ENCODE measurements around the gene ANKRD6. TPM values are rescaled to one million over a fixed set of nuclear protein-coding genes. Genes with fewer than 3 reads are reported as not detected.

The ANKRD6 gene
- total RNA-seq, 3 donors from 2014 or later, result 2.3 to 2.7 (median 2.7) TPM

DNA sequence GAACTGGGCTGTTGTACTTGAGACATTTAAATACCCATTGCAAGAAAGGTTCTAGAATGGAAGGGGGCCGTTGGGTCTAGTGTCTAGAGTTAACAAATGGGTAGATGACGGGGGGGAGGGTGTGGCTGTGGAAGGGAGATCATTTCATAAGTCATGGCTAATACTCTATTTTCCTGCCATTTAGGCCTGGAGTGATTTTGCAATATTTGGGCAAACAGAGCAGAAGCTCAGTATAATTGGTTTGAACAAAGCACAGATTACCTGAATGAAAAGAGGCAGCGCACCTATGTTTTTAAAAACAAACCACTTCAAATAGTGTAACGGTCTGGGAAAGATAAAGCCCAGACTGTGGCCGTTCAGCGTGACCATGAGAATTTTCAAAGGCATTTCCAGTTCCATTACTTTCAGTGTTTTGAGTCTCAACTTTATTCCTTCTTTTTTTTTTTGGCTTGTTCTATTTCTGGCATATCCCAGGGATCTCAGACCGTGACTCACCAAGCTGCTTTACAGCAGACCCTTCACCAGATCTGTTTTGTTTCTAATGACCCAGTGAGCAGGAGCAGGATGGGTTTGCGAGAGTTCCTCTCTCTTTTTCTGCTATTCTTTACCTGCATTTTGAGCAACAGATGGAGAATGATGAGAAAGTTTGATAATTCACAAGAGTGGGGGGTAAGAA is 131.9 kb downstream of the ANKRD6 start:
- Mint-ChIP-seq H3K27me3 (ENCODE audit: low read depth) (no peaks in the 10 kb centered on the region), H3K9me3 (no peaks in the 10 kb centered on the region), H3K36me3 (ENCODE audit: insufficient read depth) (no peaks in the 10 kb centered on the region), H3K4me3 (no peak overlapping the region), H3K4me1 (ENCODE audit: low read depth) (no peaks in the 10 kb centered on the region)
- ATAC-seq (no peak), DNase-seq (no peak)

DNA sequence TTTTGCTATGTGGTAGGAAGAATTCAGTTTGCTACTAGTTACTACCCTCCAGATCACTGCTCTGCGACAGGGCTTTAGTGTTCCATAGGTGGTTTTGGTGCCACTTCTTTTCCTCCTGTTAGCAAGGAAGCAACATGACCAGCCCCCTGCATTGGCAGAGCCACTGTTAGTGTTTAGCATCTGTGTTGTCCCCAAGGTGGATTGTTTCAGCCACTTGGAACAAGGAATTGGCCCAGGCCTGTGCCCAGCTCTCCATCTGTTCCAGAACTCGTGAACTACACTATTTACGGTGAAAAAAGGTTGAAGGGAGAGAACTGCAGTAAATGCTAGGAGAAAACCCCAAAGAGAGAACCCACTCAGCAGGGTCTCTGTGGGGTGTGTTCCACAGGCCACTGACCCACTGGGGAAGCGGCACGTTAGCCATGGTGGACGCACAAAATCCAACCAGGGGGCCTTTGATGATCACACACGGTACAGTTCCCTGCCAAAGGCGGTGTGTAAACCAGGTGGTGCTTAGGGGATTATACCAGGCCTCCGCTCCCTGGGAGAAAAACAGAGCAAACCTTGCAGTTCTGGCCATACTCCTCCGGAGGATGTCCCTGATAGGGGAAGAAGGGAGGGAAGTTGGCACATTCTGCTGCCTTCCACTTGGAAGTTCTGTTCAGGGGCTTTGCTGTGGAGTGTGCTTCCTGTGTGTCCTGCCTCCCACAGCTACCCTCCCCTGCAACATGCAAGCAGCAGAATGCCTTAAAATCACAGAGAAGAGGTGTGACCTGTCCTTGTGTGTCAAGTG is 133.3 kb downstream of the ANKRD6 start:
- ATAC-seq (no peak), DNase-seq (no peak)
- Mint-ChIP-seq H3K4me1 (ENCODE audit: low read depth) (no peaks in the 10 kb centered on the region), H3K9me3 (no peaks in the 10 kb centered on the region), H3K36me3 (ENCODE audit: insufficient read depth) (peaks cover 2% of the 10 kb centered on the region), H3K4me3 (no peak overlapping the region), H3K27me3 (ENCODE audit: low read depth) (no peaks in the 10 kb centered on the region)

DNA sequence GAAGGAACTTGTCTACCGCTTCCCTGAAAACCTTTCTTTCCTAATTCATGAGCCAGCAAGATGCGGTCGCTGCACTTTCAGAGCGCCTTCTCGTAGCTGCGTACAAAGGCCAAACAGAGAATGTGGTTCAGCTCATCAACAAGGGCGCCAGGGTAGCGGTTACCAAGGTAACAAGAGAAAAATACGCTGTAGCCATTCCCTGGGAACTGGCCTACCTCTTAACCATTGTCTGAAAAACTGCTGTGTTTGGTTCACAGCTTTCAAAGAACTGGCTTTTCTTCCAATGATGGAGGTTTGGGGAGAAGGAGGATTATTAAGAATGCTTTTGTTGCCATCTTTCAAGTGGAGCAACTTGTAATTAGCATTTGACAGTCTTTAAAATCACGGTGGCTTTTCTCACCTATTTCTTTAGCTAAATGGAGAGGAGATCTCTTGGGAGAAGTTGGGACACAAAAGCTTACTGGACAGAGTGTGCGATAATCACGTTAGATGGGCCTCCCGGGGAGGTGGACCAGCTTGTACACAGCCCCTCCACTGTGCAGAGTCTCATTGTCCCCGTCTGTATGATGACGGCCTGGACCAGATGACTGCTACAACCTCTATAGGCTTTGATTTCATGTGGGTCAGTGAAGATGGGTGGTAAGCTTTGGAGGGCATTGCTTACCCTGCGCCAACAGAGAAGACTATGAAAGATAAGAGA is 134.1 kb downstream of the ANKRD6 start:
- DNase-seq (no peak), ATAC-seq (no peak)
- H3K4me1 Mint-ChIP-seq (ENCODE audit: low read depth), result no peaks in the 10 kb centered on the region
- no peak overlapping the region for H3K4me3 Mint-ChIP-seq
- H3K36me3 Mint-ChIP-seq (ENCODE audit: insufficient read depth), result peaks cover 2% of the 10 kb centered on the region
- no peaks in the 10 kb centered on the region for H3K27me3 Mint-ChIP-seq (ENCODE audit: low read depth)
- no peaks in the 10 kb centered on the region for H3K9me3 Mint-ChIP-seq

DNA sequence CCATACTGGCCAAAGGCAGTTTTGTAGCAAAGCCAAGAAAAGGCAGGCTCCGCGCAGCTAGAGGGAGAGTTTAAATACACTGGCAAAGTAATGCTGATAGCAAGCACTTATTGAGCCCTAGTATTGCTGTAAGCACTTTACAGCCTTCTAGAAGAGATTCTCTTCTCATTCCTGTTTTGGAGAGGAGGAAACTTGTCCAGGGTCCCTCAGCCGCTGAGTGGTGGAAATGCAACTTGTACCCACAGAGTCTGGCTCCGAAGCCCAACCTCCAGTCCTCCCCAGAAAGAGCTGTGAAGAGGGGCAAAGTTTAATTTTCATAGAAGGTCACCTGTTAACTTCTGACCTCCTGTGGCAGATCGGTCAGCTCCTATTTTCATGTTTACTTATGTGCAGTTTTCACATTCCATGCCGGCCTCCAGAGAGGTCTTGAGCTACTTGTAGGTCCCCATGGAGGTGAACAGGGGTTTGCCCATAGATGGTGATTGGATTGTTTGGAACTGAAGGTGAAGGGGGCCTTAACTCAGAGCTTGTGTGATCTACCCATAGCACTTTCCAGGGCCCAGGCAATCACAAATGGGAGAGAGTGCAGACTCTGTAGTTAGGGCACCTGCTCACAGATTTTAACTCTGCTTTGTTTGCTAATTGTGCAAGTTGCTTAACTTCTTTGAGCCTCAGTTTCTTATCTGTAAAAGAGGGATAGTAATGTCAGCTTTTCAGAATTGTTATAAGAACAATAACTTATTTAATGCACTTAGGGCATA is 134.9 kb downstream of the ANKRD6 start:
- DNase-seq (no peak), ATAC-seq (no peak)
- no peak overlapping the region for H3K4me3 Mint-ChIP-seq
- no peaks in the 10 kb centered on the region for H3K4me1 Mint-ChIP-seq (ENCODE audit: low read depth)
- H3K9me3 Mint-ChIP-seq, result no peaks in the 10 kb centered on the region
- peaks cover 2% of the 10 kb centered on the region for H3K36me3 Mint-ChIP-seq (ENCODE audit: insufficient read depth)
- H3K27me3 Mint-ChIP-seq (ENCODE audit: low read depth), result no peaks in the 10 kb centered on the region

DNA sequence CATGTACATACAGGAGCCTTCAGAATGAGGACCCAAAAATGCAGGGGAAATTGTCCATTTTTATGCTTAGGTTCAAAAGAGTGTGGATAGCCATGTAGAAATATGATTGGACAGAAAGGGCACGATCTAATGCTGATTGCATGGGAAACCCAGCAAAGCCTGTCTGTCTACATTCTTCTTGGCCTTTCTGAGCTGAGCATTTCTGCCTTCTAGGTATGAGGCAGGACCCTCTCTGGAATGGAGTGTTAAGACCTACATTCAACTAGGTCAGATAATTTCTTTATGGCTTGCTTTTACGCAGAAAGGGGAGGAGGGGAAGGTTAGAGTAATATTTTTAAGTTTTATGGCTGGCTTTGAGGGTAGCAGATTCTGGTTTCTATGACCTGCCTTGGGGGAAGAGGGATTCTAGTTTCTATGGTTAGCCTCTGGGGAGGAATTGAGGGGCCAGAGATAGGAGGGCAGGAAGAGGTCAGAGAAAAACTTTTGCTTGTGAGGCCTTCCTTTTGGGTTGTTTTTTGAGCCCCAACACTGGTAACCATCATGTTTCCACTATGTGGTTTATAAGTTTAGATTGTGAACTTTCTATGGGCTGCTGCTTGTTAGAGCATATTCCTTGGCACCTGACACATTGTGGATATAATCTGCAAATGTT is 142.1 kb downstream of the ANKRD6 start:
- peaks cover 2% of the 10 kb centered on the region for H3K36me3 Mint-ChIP-seq (ENCODE audit: insufficient read depth)
- H3K9me3 Mint-ChIP-seq, result no peaks in the 10 kb centered on the region
- DNase-seq (no peak), ATAC-seq (no peak)
- H3K27me3 Mint-ChIP-seq (ENCODE audit: low read depth), result peaks cover 2% of the 10 kb centered on the region
- H3K4me3 Mint-ChIP-seq, result no peak overlapping the region
- H3K4me1 Mint-ChIP-seq (ENCODE audit: low read depth), result no peaks in the 10 kb centered on the region

DNA sequence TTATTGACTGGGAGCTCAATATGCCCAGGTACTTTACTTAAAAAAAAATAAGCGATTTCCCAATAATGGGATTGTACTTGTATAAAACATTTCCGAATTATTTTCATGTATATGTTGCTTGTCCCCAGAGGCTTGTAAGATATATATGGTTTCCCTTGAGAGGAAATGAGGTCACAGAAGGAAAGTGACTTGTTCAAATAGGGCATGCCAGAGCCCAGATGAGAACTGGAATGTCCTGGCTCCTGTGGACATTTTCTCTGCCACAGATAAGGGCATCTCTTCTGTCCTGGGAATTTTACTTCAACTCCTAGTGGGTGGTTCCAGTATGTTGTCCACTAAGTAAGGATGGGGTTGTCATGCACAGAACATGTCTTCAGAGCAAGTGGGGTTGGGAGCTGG is 142.6 kb downstream of the ANKRD6 start:
- no peaks in the 10 kb centered on the region for H3K9me3 Mint-ChIP-seq
- DNase-seq (no peak), ATAC-seq (no peak)
- H3K36me3 Mint-ChIP-seq (ENCODE audit: insufficient read depth), result no peaks in the 10 kb centered on the region
- H3K27me3 Mint-ChIP-seq (ENCODE audit: low read depth), result peaks cover 2% of the 10 kb centered on the region
- no peaks in the 10 kb centered on the region for H3K4me1 Mint-ChIP-seq (ENCODE audit: low read depth)
- H3K4me3 Mint-ChIP-seq, result no peak overlapping the region

DNA sequence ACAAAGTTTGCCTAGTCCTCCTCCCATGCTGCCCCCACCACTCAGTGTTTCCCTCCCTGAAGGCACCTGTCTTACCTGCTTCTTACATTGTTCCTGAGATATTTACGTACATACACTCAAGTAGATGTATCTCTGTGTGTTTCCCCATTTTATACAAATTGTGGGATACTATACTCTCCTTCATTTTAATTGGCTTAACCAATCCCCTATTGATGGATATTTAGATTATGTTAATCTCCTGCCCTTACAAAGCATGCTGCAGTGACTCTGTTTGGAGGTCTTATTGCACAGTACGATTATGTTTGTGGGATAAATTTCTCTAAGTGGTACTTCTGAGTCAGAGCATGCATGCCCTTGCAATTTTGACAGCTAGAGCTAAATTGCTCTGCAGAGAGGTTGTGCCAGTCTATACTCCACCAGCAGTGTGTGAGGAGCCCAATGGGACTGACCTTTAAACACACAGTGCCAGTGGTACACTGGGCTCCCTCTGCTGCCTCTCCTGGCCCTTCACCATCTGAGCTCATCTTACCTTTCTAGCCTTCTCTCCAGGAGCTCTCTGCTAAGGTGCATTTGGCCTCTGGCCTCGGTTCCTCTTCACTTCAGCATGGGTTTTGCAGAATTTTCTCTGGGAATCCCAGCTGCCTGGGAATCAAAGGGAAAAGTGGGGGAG is 148.2 kb downstream of the ANKRD6 start:
- DNase-seq (no peak), ATAC-seq (no peak)
- peaks cover 2% of the 10 kb centered on the region for H3K27me3 Mint-ChIP-seq (ENCODE audit: low read depth)
- H3K4me3 Mint-ChIP-seq, result no peak overlapping the region
- H3K9me3 Mint-ChIP-seq, result no peaks in the 10 kb centered on the region
- H3K4me1 Mint-ChIP-seq (ENCODE audit: low read depth), result no peaks in the 10 kb centered on the region
- H3K36me3 Mint-ChIP-seq (ENCODE audit: insufficient read depth), result no peaks in the 10 kb centered on the region

DNA sequence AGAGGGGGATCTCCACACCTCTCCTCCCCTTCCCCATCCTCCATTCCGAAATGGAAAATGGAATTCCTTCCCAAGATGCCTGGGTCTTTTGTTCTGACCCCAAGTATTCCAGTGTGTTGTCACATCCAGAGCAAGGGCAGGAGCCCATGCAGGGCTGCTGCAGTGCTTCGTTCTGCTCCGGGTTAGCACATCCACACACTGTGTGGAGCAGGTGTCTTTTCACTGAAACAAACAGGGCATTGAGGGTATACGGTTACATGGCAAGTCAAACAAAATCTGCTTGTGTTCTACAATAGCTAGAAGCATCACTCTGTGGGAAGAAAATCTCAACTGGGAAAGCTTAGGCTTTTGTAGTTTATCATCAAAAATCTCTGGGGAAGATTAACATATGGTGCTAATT is 148.7 kb downstream of the ANKRD6 start:
- Mint-ChIP-seq H3K27me3 (ENCODE audit: low read depth) (peaks cover under 1% of the 10 kb centered on the region), H3K9me3 (no peaks in the 10 kb centered on the region), H3K4me3 (no peak overlapping the region), H3K36me3 (ENCODE audit: insufficient read depth) (no peaks in the 10 kb centered on the region), H3K4me1 (ENCODE audit: low read depth) (no peaks in the 10 kb centered on the region)
- ATAC-seq (no peak), DNase-seq (no peak)

DNA sequence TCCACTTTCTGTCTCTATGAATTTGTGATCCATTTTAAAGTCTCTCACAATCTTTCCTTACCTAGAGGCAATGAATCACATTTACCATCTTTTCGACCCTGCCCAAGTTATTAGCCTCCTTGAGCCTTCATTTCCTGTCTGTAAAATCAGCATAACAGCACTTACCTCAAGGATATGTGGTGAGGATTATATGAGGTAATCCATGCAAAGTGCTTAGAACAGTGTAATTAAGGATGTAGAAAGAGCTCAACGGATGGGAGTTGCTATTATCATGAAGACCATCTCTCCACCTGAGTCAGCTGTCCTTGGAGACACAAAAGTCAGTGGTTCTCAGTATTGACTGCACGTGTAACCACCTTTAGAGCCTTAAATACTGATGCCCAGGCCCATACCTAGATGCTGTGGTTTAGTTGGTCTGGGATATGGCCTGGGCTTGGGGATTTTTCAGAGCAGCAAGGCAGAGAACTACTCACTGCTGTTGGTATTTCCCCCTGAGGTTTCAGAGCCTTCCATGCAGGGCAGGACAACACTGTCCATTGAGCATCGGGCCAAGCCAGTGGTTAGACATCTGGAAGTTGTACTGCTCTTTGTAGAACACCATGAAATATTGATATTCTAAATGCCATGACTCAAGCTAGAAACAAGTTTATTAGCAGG is 149.8 kb downstream of the ANKRD6 start:
- DNase-seq, result no peak
- no peaks in the 10 kb centered on the region for H3K4me1 Mint-ChIP-seq (ENCODE audit: low read depth)
- no peaks in the 10 kb centered on the region for H3K27me3 Mint-ChIP-seq (ENCODE audit: low read depth)
- no peaks in the 10 kb centered on the region for H3K9me3 Mint-ChIP-seq
- no peak for ATAC-seq
- H3K4me3 Mint-ChIP-seq, result no peak overlapping the region
- H3K36me3 Mint-ChIP-seq (ENCODE audit: insufficient read depth), result no peaks in the 10 kb centered on the region

DNA sequence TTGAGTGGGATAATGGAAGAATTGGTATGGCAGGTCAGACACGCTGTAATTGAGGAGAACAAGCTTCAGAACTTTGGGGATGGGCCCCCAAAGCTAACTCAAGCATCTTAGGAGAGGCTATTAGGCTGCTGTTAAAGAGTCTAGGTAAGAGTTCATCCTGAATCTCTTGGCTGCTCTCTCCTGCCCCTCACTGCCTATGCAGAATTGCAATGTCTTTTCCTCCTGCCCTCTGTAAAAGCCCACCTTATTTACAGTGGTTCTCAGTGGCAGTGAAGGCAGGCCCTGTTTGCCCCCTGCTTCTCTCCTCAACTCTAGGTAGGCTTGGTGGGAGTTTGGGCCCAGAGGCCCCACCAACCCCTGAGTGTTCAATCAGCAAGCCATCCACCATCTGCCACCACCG is 150.6 kb downstream of the ANKRD6 start:
- Mint-ChIP-seq H3K4me1 (ENCODE audit: low read depth) (no peaks in the 10 kb centered on the region), H3K4me3 (no peak overlapping the region), H3K36me3 (ENCODE audit: insufficient read depth) (no peaks in the 10 kb centered on the region), H3K27me3 (ENCODE audit: low read depth) (no peaks in the 10 kb centered on the region), H3K9me3 (no peaks in the 10 kb centered on the region)
- ATAC-seq, result no peak
- DNase-seq, result no peak

DNA sequence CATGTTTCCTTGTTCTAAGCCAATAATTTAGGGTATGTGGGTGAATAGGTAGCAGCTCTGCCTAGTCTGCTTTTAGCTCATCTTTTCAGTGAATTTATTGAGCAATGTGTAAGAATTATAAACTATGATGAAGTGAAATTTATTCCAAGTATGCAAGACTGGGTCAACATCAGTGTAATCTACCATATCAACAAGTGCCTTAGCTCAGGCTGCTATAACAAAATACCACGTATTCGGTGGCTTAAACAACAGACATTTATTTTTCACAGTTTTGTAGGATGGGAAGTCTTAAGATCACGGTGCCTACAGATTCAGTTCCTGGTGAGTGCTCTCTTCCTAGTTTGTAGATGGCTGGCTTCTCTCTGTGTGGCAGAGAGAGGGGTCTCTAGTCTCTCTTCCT is 151.6 kb downstream of the ANKRD6 start:
- H3K9me3 Mint-ChIP-seq, result no peaks in the 10 kb centered on the region
- ATAC-seq, result no peak
- no peaks in the 10 kb centered on the region for H3K4me1 Mint-ChIP-seq (ENCODE audit: low read depth)
- no peak overlapping the region for H3K4me3 Mint-ChIP-seq
- DNase-seq, result no peak
- no peaks in the 10 kb centered on the region for H3K27me3 Mint-ChIP-seq (ENCODE audit: low read depth)
- no peaks in the 10 kb centered on the region for H3K36me3 Mint-ChIP-seq (ENCODE audit: insufficient read depth)

DNA sequence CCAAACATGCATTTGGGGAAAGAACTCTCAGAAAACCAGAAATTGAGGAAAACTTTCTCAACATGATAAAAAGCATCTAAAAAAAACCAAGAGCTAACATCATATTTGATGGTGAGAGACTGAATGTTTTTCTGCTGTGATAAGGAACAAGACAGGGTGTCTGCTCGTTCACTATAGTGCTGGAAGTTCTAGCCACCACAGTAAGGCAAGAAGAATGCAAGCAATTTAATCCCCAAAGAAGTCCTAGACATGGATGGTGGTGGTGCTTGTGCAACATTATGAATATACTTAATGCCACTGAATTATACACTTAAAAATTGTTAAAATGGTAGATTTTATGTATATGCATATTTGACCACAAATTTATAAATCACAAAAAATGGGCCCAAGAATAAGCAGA is 152.2 kb downstream of the ANKRD6 start:
- DNase-seq (no peak), ATAC-seq (no peak)
- Mint-ChIP-seq H3K4me3 (no peak overlapping the region), H3K9me3 (no peaks in the 10 kb centered on the region), H3K4me1 (ENCODE audit: low read depth) (no peaks in the 10 kb centered on the region), H3K27me3 (ENCODE audit: low read depth) (no peaks in the 10 kb centered on the region), H3K36me3 (ENCODE audit: insufficient read depth) (no peaks in the 10 kb centered on the region)

DNA sequence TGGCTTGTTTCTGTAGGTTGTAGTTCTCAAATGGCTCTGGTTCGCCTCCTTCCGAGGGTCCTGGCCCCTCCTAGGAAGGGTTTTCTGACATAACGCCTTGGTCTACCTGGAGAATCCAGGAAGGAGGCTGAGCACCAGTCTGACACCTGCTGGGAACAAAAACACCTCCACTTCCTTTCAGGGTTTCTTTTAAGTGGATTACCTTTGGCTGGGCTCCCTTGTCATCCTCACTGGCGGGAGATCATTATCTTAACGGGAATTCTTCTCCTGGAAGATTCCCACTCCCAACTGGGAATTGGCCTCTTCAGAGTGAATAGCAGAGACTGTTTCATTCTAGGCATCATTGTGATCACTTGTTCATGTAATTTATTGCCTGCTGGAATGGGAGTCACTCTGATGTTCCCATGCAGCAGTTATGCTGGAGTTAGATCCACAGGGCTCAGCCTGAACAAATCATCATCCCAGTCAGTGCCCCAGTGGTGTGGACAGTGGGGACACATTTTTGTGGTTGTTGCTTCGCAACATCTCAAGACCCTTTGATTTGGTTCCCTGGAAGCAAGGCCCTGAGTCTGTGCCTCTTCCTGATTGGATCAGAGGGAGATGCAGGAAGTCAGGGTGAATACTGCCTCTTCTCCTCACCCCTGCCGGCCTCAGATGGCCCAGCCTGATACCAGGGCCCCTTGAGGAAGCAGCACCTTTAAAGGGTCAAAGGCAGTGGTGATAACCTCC is 156.5 kb downstream of the ANKRD6 start:
- DNase-seq (no peak), ATAC-seq (no peak)
- H3K27me3 Mint-ChIP-seq (ENCODE audit: low read depth), result no peaks in the 10 kb centered on the region
- H3K4me3 Mint-ChIP-seq, result no peak overlapping the region
- no peaks in the 10 kb centered on the region for H3K4me1 Mint-ChIP-seq (ENCODE audit: low read depth)
- H3K36me3 Mint-ChIP-seq (ENCODE audit: insufficient read depth), result no peaks in the 10 kb centered on the region
- H3K9me3 Mint-ChIP-seq, result no peaks in the 10 kb centered on the region

All from activated T-cell treated with anti-CD3 and anti-CD28 coated beads, Interleukin-2, amount 50 U/mL, for 4 hours (primary cell).